ENCODE results near the gene EXOC3L1. TPM values are rescaled to one million over a fixed set of nuclear protein-coding genes. Genes with fewer than 3 reads are reported as not detected.

Gene EXOC3L1
- total RNA-seq, 1 experiment from 2014 or later, result not detected

- peak; percentile 82 for DNase-seq
- Histone ChIP-seq H2AFZ (ENCODE audit: low read length) (no peak overlapping the region), H3K4me2 (ENCODE audit: low read depth, low read length, poor library complexity, severe bottlenecking) (peak overlapping the region; percentile 45), H3K36me3 (ENCODE audit: insufficient read depth, low read length) (no peaks in the 10 kb centered on the region), H3K9me3 (ENCODE audit: low read length) (no peaks in the 10 kb centered on the region), H3K9me2 (replicated peaks; ENCODE audit: insufficient read depth, low read length) (no peaks in the 10 kb centered on the region), H3K4me1 (ENCODE audit: low read length) (peaks cover 18% of the 10 kb centered on the region), H3K4me3 (ENCODE audit: low read length) (peak overlapping the region; percentile 38; the same call in 1 of the 2 replicates), H3K27me3 (ENCODE audit: low read length) (no peaks in the 10 kb centered on the region), H3K27ac (ENCODE audit: low read length) (no peak overlapping the region), H4K20me1 (ENCODE audit: insufficient read depth, low read depth, low read length) (0 out of 2 replicates have a peak, but pooled peaks cover under 1% of the 10 kb centered on the region), H3K79me2 (ENCODE audit: low read length) (no peaks in the 10 kb centered on the region), H3K9ac (ENCODE audit: low read length) (peak overlapping the region; percentile 43; the same call in 1 of the 2 replicates)
Observed at GRCh38 chr16:67169642-67170167, 20.2 kb downstream of the EXOC3L1 start.

GRCh38 chr16:67169011-67169451 is 20.9 kb downstream of the EXOC3L1 start:
- Histone ChIP-seq H3K4me1 (ENCODE audit: low read length) (peaks cover 14% of the 10 kb centered on the region), H3K79me2 (ENCODE audit: low read length) (no peaks in the 10 kb centered on the region), H3K9ac (ENCODE audit: low read length) (no peak overlapping the region), H2AFZ (ENCODE audit: low read length) (no peak overlapping the region), H4K20me1 (ENCODE audit: insufficient read depth, low read depth, low read length) (0 out of 2 replicates have a peak, but pooled peaks cover 2% of the 10 kb centered on the region), H3K36me3 (ENCODE audit: insufficient read depth, low read length) (no peaks in the 10 kb centered on the region), H3K27ac (ENCODE audit: low read length) (no peak overlapping the region), H3K4me2 (ENCODE audit: low read depth, low read length, poor library complexity, severe bottlenecking) (no peak overlapping the region), H3K9me2 (replicated peaks; ENCODE audit: insufficient read depth, low read length) (no peaks in the 10 kb centered on the region), H3K27me3 (ENCODE audit: low read length) (no peaks in the 10 kb centered on the region), H3K4me3 (ENCODE audit: low read length) (no peak overlapping the region), H3K9me3 (ENCODE audit: low read length) (no peaks in the 10 kb centered on the region)
- DNase-seq, result no peak

- Histone ChIP-seq H3K9me3 (ENCODE audit: low read length) (no peaks in the 10 kb centered on the region), H3K36me3 (ENCODE audit: insufficient read depth, low read length) (no peaks in the 10 kb centered on the region), H3K27me3 (ENCODE audit: low read length) (no peaks in the 10 kb centered on the region), H3K4me3 (ENCODE audit: low read length) (no peak overlapping the region), H3K79me2 (ENCODE audit: low read length) (no peaks in the 10 kb centered on the region), H3K4me1 (ENCODE audit: low read length) (peaks cover 16% of the 10 kb centered on the region), H2AFZ (ENCODE audit: low read length) (no peak overlapping the region), H3K9me2 (replicated peaks; ENCODE audit: insufficient read depth, low read length) (no peaks in the 10 kb centered on the region), H3K4me2 (ENCODE audit: low read depth, low read length, poor library complexity, severe bottlenecking) (no peak overlapping the region), H3K9ac (ENCODE audit: low read length) (no peak overlapping the region), H4K20me1 (ENCODE audit: insufficient read depth, low read depth, low read length) (0 out of 2 replicates have a peak, but pooled peaks cover 5% of the 10 kb centered on the region), H3K27ac (ENCODE audit: low read length) (no peak overlapping the region)
- DNase-seq, result no peak
Observed at GRCh38 chr16:67167588-67167987, 22.3 kb downstream of the EXOC3L1 start.

GRCh38 chr16:67166598-67167168 is 23.3 kb downstream of the EXOC3L1 start:
- Histone ChIP-seq H3K4me2 (ENCODE audit: low read depth, low read length, poor library complexity, severe bottlenecking) (no peak overlapping the region), H3K9ac (ENCODE audit: low read length) (no peak overlapping the region), H3K9me3 (ENCODE audit: low read length) (no peaks in the 10 kb centered on the region), H3K79me2 (ENCODE audit: low read length) (no peaks in the 10 kb centered on the region), H2AFZ (ENCODE audit: low read length) (no peak overlapping the region), H3K4me1 (ENCODE audit: low read length) (peaks cover 16% of the 10 kb centered on the region), H3K9me2 (replicated peaks; ENCODE audit: insufficient read depth, low read length) (no peaks in the 10 kb centered on the region), H3K27me3 (ENCODE audit: low read length) (no peaks in the 10 kb centered on the region), H3K27ac (ENCODE audit: low read length) (no peak overlapping the region), H4K20me1 (ENCODE audit: insufficient read depth, low read depth, low read length) (0 out of 2 replicates have a peak, but pooled peaks cover 6% of the 10 kb centered on the region), H3K36me3 (ENCODE audit: insufficient read depth, low read length) (no peaks in the 10 kb centered on the region), H3K4me3 (ENCODE audit: low read length) (no peak overlapping the region)
- no peak for DNase-seq

GRCh38 chr16:67166110-67166547 is 23.8 kb downstream of the EXOC3L1 start:
- H3K4me3 ChIP-seq (ENCODE audit: low read length), result no peak overlapping the region
- no peak overlapping the region for H2AFZ ChIP-seq (ENCODE audit: low read length)
- no peaks in the 10 kb centered on the region for H3K36me3 ChIP-seq (ENCODE audit: insufficient read depth, low read length)
- no peak overlapping the region for H3K4me2 ChIP-seq (ENCODE audit: low read depth, low read length, poor library complexity, severe bottlenecking)
- no peak overlapping the region for H3K27ac ChIP-seq (ENCODE audit: low read length)
- H3K9me3 ChIP-seq (ENCODE audit: low read length), result no peaks in the 10 kb centered on the region
- H3K79me2 ChIP-seq (ENCODE audit: low read length), result no peaks in the 10 kb centered on the region
- DNase-seq, result no peak
- no peaks in the 10 kb centered on the region for H3K27me3 ChIP-seq (ENCODE audit: low read length)
- no peaks in the 10 kb centered on the region for H3K9me2 ChIP-seq (replicated peaks; ENCODE audit: insufficient read depth, low read length)
- H4K20me1 ChIP-seq (ENCODE audit: insufficient read depth, low read depth, low read length), result 0 out of 2 replicates have a peak, but pooled peaks cover 10% of the 10 kb centered on the region
- peaks cover 18% of the 10 kb centered on the region for H3K4me1 ChIP-seq (ENCODE audit: low read length)
- no peak overlapping the region for H3K9ac ChIP-seq (ENCODE audit: low read length)

GRCh38 chr16:67165121-67166078 is 24.5 kb downstream of the EXOC3L1 start:
- Histone ChIP-seq H3K4me1 (ENCODE audit: low read length) (peaks cover 24% of the 10 kb centered on the region), H3K4me3 (ENCODE audit: low read length) (no peak overlapping the region), H4K20me1 (ENCODE audit: insufficient read depth, low read depth, low read length) (0 out of 2 replicates have a peak, but pooled peaks cover 10% of the 10 kb centered on the region), H3K9me2 (replicated peaks; ENCODE audit: insufficient read depth, low read length) (no peaks in the 10 kb centered on the region), H3K36me3 (ENCODE audit: insufficient read depth, low read length) (no peaks in the 10 kb centered on the region), H3K4me2 (ENCODE audit: low read depth, low read length, poor library complexity, severe bottlenecking) (no peak overlapping the region), H3K27ac (ENCODE audit: low read length) (no peak overlapping the region), H2AFZ (ENCODE audit: low read length) (no peak overlapping the region), H3K79me2 (ENCODE audit: low read length) (no peaks in the 10 kb centered on the region), H3K27me3 (ENCODE audit: low read length) (no peaks in the 10 kb centered on the region), H3K9me3 (ENCODE audit: low read length) (no peaks in the 10 kb centered on the region), H3K9ac (ENCODE audit: low read length) (no peak overlapping the region)
- DNase-seq, result no peak

GRCh38 chr16:67164599-67165061 is 25.3 kb downstream of the EXOC3L1 start, which contains the start of gene HSF4:
Gene HSF4 (plus strand): TSS chr16:67164745. CDS start chr16:67164812, 67 bp downstream.
- Histone ChIP-seq H3K4me3 (ENCODE audit: low read length) (peak within 1 kb of the TSS; percentile 25; the same call in 1 of the 2 replicates), H3K27me3 (ENCODE audit: low read length) (no peaks in the 10 kb centered on the region), H3K9ac (ENCODE audit: low read length) (no peak within 1 kb of the TSS), H3K79me2 (ENCODE audit: low read length) (no peaks in the 10 kb centered on the region), H3K27ac (ENCODE audit: low read length) (no peak within 1 kb of the TSS), H3K9me3 (ENCODE audit: low read length) (no peaks in the 10 kb centered on the region), H3K36me3 (ENCODE audit: insufficient read depth, low read length) (no peaks in the 10 kb centered on the region), H4K20me1 (ENCODE audit: insufficient read depth, low read depth, low read length) (peaks cover 10% of the 10 kb centered on the region; the same call in 1 of the 2 replicates), H3K4me1 (ENCODE audit: low read length) (peaks cover 24% of the 10 kb centered on the region), H3K4me2 (ENCODE audit: low read depth, low read length, poor library complexity, severe bottlenecking) (peak within 1 kb of the TSS; percentile 38), H3K9me2 (replicated peaks; ENCODE audit: insufficient read depth, low read length) (no peaks in the 10 kb centered on the region), H2AFZ (ENCODE audit: low read length) (no peak within 1 kb of the TSS)
- DNase-seq, result no peak
